Sigmoid colon (tissue), 7 donors: Measurements from ENCODE around the gene PDE6B. TPM values are rescaled to one million over a fixed set of nuclear protein-coding genes. Genes with fewer than 3 reads are reported as not detected.
"Not testable (repeated sequence)": the region's sequence is repeated elsewhere in the genome, so short reads cannot be mapped to it uniquely, and the experiment has no call there.

Source experiments
- DNase-seq: peaks from one replicate; pipeline ENCODE4 v3.0.0-alpha.2; 2019
- H3K27ac ChIP-seq, 4 donors: fragments of 200-600 bp; sonication (generic); one replicate each; pipeline ENCODE4 v1.5.1; 2016 to 2019; ENCODE audit warnings: mild to moderate bottlenecking in 1 of 4
- H3K27me3 ChIP-seq, 3 donors: fragments of 200-600 bp; sonication (generic); one replicate each; pipeline ENCODE4 v1.5.1; 2019; ENCODE audit warnings: mild to moderate bottlenecking in 1 of 3
- H3K36me3 ChIP-seq, 4 donors: fragments of 200-600 bp; sonication (generic); one replicate each; pipeline ENCODE4 v1.5.1; 2016 to 2019
- H3K4me1 ChIP-seq, 4 donors: fragments of 200-600 bp; sonication (generic); one replicate each; pipeline ENCODE4 v1.5.1; 2017 to 2019
- H3K4me3 ChIP-seq, 4 donors: fragments of 200-600 bp; sonication (generic); one replicate each; pipeline ENCODE4 v1.5.1; 2017 to 2019; ENCODE audit warnings: mild to moderate bottlenecking in 2 of 4, moderate library complexity in 1 of 4
- H3K9me3 ChIP-seq, 4 donors: fragments of 200-600 bp in 3 of 4; sonication (generic) in 3 of 4; one replicate each; pipeline versions ENCODE4 v1.5.1 to v1.6.1; 2013 to 2019
- CTCF ChIP-seq, 4 experiments: fragments of 450-650 bp in 3 of 4; fragments of 200-600 bp in 1 of 4; IDR thresholded peaks; one replicate each; pipeline ENCODE4 v1.5.1; 2016 to 2019; ENCODE audit warnings: antibody characterized with exemption in 4 of 4, mild to moderate bottlenecking in 3 of 4, moderate library complexity in 2 of 4
- EP300 ChIP-seq, 4 donors: sonication (generic); formaldehyde crosslinking; IDR thresholded peaks; one replicate each; pipeline ENCODE4 v1.6.1; 2017; ENCODE audit warnings: antibody characterized with exemption in 4 of 4
- POLR2A ChIP-seq, 2 donors: fragments of 450-650 bp; IDR thresholded peaks; one replicate each; pipeline ENCODE4 v1.6.1; 2016; ENCODE audit warnings: antibody characterized with exemption in 2 of 2, mild to moderate bottlenecking in 2 of 2, moderate library complexity in 2 of 2
- POLR2AphosphoS5 ChIP-seq, 4 donors: sonication (generic); formaldehyde crosslinking; IDR thresholded peaks; one replicate each; pipeline ENCODE4 v1.6.1; 2017; ENCODE audit warnings: antibody characterized with exemption in 4 of 4
- WGBS, 2 donors: extraction: QIAGEN DNeasy Blood & Tissue Kit; methylation state at CpG; one replicate each; pipeline ENCODE4 v1.1.7; 2013; 5-methylcytosine and 5-hydroxymethylcytosine counted together
- intact Hi-C: fragments of 100-400 bp; cut with DNase I; formaldehyde crosslinking; loops from one replicate; pipeline ENCODE4 v1.15.1; 2023
- polyA plus RNA-seq, 3 donors: library from polyadenylated mRNA; stranded (reverse); fragments of 200-250 nt; gene quantifications; one replicate each; pipeline ENCODE4 v1.2.3, GENCODE V29; 2013
- total RNA-seq, 4 donors: library from RNA; depleted of rRNA; stranded (reverse); fragments of >200 nt; gene quantifications; one replicate each; pipeline ENCODE4 v1.1.0, GENCODE V29; 2016
- donor health status: healthy with polysubstance abuse.
- donor health status: Bipolar disorder and iron deficiency.
- donor health status: healthy.

Gene PDE6B
- total and polyA plus RNA-seq, 7 donors = under 0.01 to 5.4 (median 1.5) TPM; not detected in 1

GRCh38 chr4:635851-636627, 10.7 kb downstream of the PDE6B start:
- DNase-seq = peak; percentile 46
- no peak overlapping the region for H3K4me3 ChIP-seq
- no peaks in the 10 kb centered on the region for H3K36me3 ChIP-seq
- no peaks in the 10 kb centered on the region for H3K4me1 ChIP-seq
- intact Hi-C loops = no loop called here
- WGBS, 2 donors = 83 to 89% methylated on average over 22 of the region's 22 CpGs
- H3K9me3 ChIP-seq = no peaks in the 10 kb centered on the region
- no peak for TF ChIP-seq EP300 (IDR thresholded peaks at IDR 0.05)
- no peak for TF ChIP-seq CTCF (IDR thresholded peaks at IDR 0.05)
- TF ChIP-seq POLR2A (IDR thresholded peaks at IDR 0.05) = no peak
- no peak for TF ChIP-seq POLR2AphosphoS5 (IDR thresholded peaks at IDR 0.05)
- peaks cover 0 to 18% (median 0%) of the 10 kb centered on the region in 3 donors for H3K27me3 ChIP-seq
- no peak overlapping the region for H3K27ac ChIP-seq

GRCh38 chr4:636628-637159, 11.3 kb downstream of the PDE6B start:
- Histone ChIP-seq H3K9me3 (no peaks in the 10 kb centered on the region), H3K4me3 (no peak overlapping the region), H3K27me3 (peaks cover 0 to 23% (median 0%) of the 10 kb centered on the region in 3 donors), H3K4me1 (no peaks in the 10 kb centered on the region), H3K36me3 (no peaks in the 10 kb centered on the region), H3K27ac (no peak overlapping the region)
- WGBS, 2 donors = 78 to 81% methylated on average over 13 of the region's 13 CpGs
- DNase-seq = peak; percentile 21
- no peak for TF ChIP-seq POLR2AphosphoS5 (IDR thresholded peaks at IDR 0.05)
- TF ChIP-seq POLR2A (IDR thresholded peaks at IDR 0.05) = no peak
- TF ChIP-seq EP300 (IDR thresholded peaks at IDR 0.05) = no peak
- TF ChIP-seq CTCF (IDR thresholded peaks at IDR 0.05) = no peak
- intact Hi-C loops = no loop called here

GRCh38 chr4:637536-638280, 12.3 kb downstream of the PDE6B start:
- 74 to 80% methylated on average over 32 of the region's 32 CpGs for WGBS, 2 donors
- DNase-seq = peak; percentile 46
- Histone ChIP-seq H3K36me3 (no peaks in the 10 kb centered on the region), H3K4me3 (no peak overlapping the region), H3K27me3 (peaks cover 0 to 23% (median 0%) of the 10 kb centered on the region in 3 donors), H3K9me3 (no peaks in the 10 kb centered on the region), H3K4me1 (no peaks in the 10 kb centered on the region), H3K27ac (no peak overlapping the region)
- TF ChIP-seq CTCF (IDR thresholded peaks at IDR 0.05) (no peak), EP300 (IDR thresholded peaks at IDR 0.05) (no peak), POLR2AphosphoS5 (IDR thresholded peaks at IDR 0.05) (no peak), POLR2A (IDR thresholded peaks at IDR 0.05) (no peak)
- intact Hi-C loops = no loop called here

- intact Hi-C loops, H3K9me3 ChIP-seq, DNase-seq, H3K4me3 ChIP-seq, H3K4me1 ChIP-seq, H3K27ac ChIP-seq, H3K36me3 ChIP-seq: not testable (repeated sequence)
- 85 to 87% methylated on average over 6 of the region's 6 CpGs for WGBS, 2 donors
- peaks cover 0 to 15% (median 0%) of the 10 kb centered on the region in 3 donors for H3K27me3 ChIP-seq
Measured at GRCh38 chr4:642366-642765, 17.0 kb downstream of the PDE6B start.

- intact Hi-C loops = no loop called here
Measured at GRCh38 chr4:646460-646859, 21.1 kb downstream of the PDE6B start.

More at GRCh38 chr4:646460-646859, 21.1 kb downstream of the PDE6B start:
- Histone ChIP-seq H3K9me3 (peaks cover 0 to 5% (median 0%) of the 10 kb centered on the region in 4 donors), H3K36me3 (no peaks in the 10 kb centered on the region), H3K27ac (no peak overlapping the region), H3K27me3 (peaks cover 0 to 48% (median 29%) of the 10 kb centered on the region in 3 donors), H3K4me3 (no peak overlapping the region), H3K4me1 (no peaks in the 10 kb centered on the region)
- TF ChIP-seq EP300 (IDR thresholded peaks at IDR 0.05) (no peak), CTCF (IDR thresholded peaks at IDR 0.05) (no peak), POLR2AphosphoS5 (IDR thresholded peaks at IDR 0.05) (no peak), POLR2A (IDR thresholded peaks at IDR 0.05) (no peak)
- WGBS, 2 donors = 83 to 88% methylated on average over 32 of the region's 32 CpGs
- no peak for DNase-seq
